GM18498 (cell line): ENCODE measurements around the gene CDCP1.
A peak's percentile ranks its signal among the peaks of the same experiment; 100 is the strongest.

Experiments
- ATAC-seq: cut with Tn5 transposase; IDR thresholded peaks from one replicate; pipeline ENCODE4 v1.9.1; 2021; ENCODE audit warnings: mild to moderate bottlenecking, moderate library complexity; ENCODE audit not compliant: unreplicated experiment

CDCP1 gene

GRCh38 chr3:45140141-45140769, 5.9 kb downstream of the CDCP1 start:
- ATAC-seq = no peak

GRCh38 chr3:45139372-45140140, 6.6 kb downstream of the CDCP1 start:
- ATAC-seq = no peak

- ATAC-seq = no peak
Observed at GRCh38 chr3:45137656-45138181, 8.5 kb downstream of the CDCP1 start.

- ATAC-seq = no peak
Observed at GRCh38 chr3:45135959-45136358, 10.2 kb downstream of the CDCP1 start.

- ATAC-seq = no peak
Observed at GRCh38 chr3:45134758-45135521, 11.2 kb downstream of the CDCP1 start.

GRCh38 chr3:45132568-45133211, 13.5 kb downstream of the CDCP1 start:
- no peak for ATAC-seq

GRCh38 chr3:45131201-45131600, 15.0 kb downstream of the CDCP1 start:
- no peak for ATAC-seq

GRCh38 chr3:45130476-45130875, 15.7 kb downstream of the CDCP1 start:
- no peak for ATAC-seq

- ATAC-seq = no peak
Observed at GRCh38 chr3:45128950-45129349, 17.2 kb downstream of the CDCP1 start.

GRCh38 chr3:45127130-45127822, 18.9 kb downstream of the CDCP1 start:
- no peak for ATAC-seq

- no peak for ATAC-seq
Observed at GRCh38 chr3:45126730-45127129, 19.4 kb downstream of the CDCP1 start.

- no peak for ATAC-seq
Observed at GRCh38 chr3:45125550-45126026, 20.6 kb downstream of the CDCP1 start.

GRCh38 chr3:45124956-45125355, 21.2 kb downstream of the CDCP1 start:
- no peak for ATAC-seq

GRCh38 chr3:45124352-45124751, 21.8 kb downstream of the CDCP1 start:
- no peak for ATAC-seq

GRCh38 chr3:45123581-45124269, 22.5 kb downstream of the CDCP1 start:
- ATAC-seq = no peak

GRCh38 chr3:45123030-45123429, 23.1 kb downstream of the CDCP1 start:
- peak; percentile 59 for ATAC-seq

GRCh38 chr3:45120359-45121158, 25.6 kb downstream of the CDCP1 start:
- no peak for ATAC-seq

GRCh38 chr3:45119824-45120358, 26.3 kb downstream of the CDCP1 start:
- ATAC-seq = no peak

- ATAC-seq = no peak
Observed at GRCh38 chr3:45119376-45119775, 26.8 kb downstream of the CDCP1 start.
